ENCODE results near the gene PAGR1. TPM values are rescaled to one million over a fixed set of nuclear protein-coding genes. Genes with fewer than 3 reads are reported as not detected.
A peak's percentile ranks its signal among the peaks of the same experiment; 100 is the strongest.

The PAGR1 gene
- total and polyA plus RNA-seq, 2 of the 13 experiments (the other 11 are each of a cell fraction or from before 2014, with no cell fraction given): 9.8 to 66.4 TPM

GRCh38 chr16:29807426-29808218 lies 8.3 kb upstream of the PAGR1 start (continued):
- TF ChIP-seq ZUFSP (CRISPR knock-in tag; IDR thresholded peaks at IDR 0.05; ENCODE audit: borderline replicate concordance) (no peak), ZNF549 (CRISPR knock-in tag; IDR thresholded peaks at IDR 0.05) (no peak), ZSCAN9 (CRISPR knock-in tag; IDR thresholded peaks at IDR 0.05; ENCODE audit: borderline replicate concordance) (peak; percentile 78; the same call in 1 of the 2 replicates), PAX8 (CRISPR knock-in tag; IDR thresholded peaks at IDR 0.05; ENCODE audit: borderline replicate concordance) (peak; percentile 96; the same call in 1 of the 2 replicates), PITX1 (CRISPR knock-in tag; IDR thresholded peaks at IDR 0.05) (peak; percentile 92), ZNF784 (CRISPR knock-in tag; IDR thresholded peaks at IDR 0.05; ENCODE audit: borderline replicate concordance) (peak; percentile 98), ZNF432 (CRISPR knock-in tag; IDR thresholded peaks at IDR 0.05; ENCODE audit: borderline replicate concordance) (no peak), ZSCAN5A (CRISPR knock-in tag; IDR thresholded peaks at IDR 0.05; ENCODE audit: borderline replicate concordance) (no peak; the same call in 1 of the 2 replicates), ZNF142 (CRISPR knock-in tag; IDR thresholded peaks at IDR 0.05) (peak; percentile 96), ZNF326 (CRISPR knock-in tag; IDR thresholded peaks at IDR 0.05; ENCODE audit: borderline replicate concordance) (no peak), CEBPG (CRISPR knock-in tag; IDR thresholded peaks at IDR 0.05) (0 out of 2 replicates have a peak, but pooled peaks have one; percentile 35), DNMT1 (CRISPR knock-in tag; IDR thresholded peaks at IDR 0.05) (peak; percentile 94), CENPX (CRISPR knock-in tag; IDR thresholded peaks at IDR 0.05) (no peak), ZXDC (CRISPR knock-in tag; IDR thresholded peaks at IDR 0.05) (no peak; the same call in none of the 2 replicates), SRF (IDR thresholded peaks at IDR 0.05; ENCODE audit: low read depth, low read length) (no peak)

Data from HepG2 (cell line).